Stimulated activated CD8-positive, alpha-beta memory T cell treated with anti-CD3 and anti-CD28 coated beads, Interleukin-7, amount 100 ng/mL, for 24 hours (primary cell): ENCODE results near the gene CCDC127.
"Not testable (repeated sequence)": the region's sequence is repeated elsewhere in the genome, so short reads cannot be mapped to it uniquely, and the experiment has no call there.

ENCODE experiments used
- DNase-seq: peaks from one replicate; pipeline ENCODE4 v3.0.0-alpha.2; 2020; ENCODE audit warnings: low read depth

Gene CCDC127

GRCh38 chr5:233426-233825, 15.5 kb upstream of the CCDC127 start:
- not testable (repeated sequence) for DNase-seq

GRCh38 chr5:231661-232060, 13.7 kb upstream of the CCDC127 start:
- no peak for DNase-seq

GRCh38 chr5:230711-231110, 12.8 kb upstream of the CCDC127 start:
- DNase-seq = no peak

GRCh38 chr5:228886-229285, 10.9 kb upstream of the CCDC127 start:
- DNase-seq = no peak

GRCh38 chr5:227375-227774, 9.4 kb upstream of the CCDC127 start:
- not testable (repeated sequence) for DNase-seq

- no peak for DNase-seq
Observed at GRCh38 chr5:225334-225733, 7.4 kb upstream of the CCDC127 start.

GRCh38 chr5:223791-224190, 5.8 kb upstream of the CCDC127 start:
- no peak for DNase-seq

GRCh38 chr5:222951-223715, 5.2 kb upstream of the CCDC127 start:
- not testable (repeated sequence) for DNase-seq

GRCh38 chr5:219991-220390, 2.0 kb upstream of the CCDC127 start:
- DNase-seq = no peak

GRCh38 chr5:219460-219863, 1.5 kb upstream of the CCDC127 start:
- no peak for DNase-seq

- no peak for DNase-seq
Observed at GRCh38 chr5:218457-219291, 721 bp upstream of the CCDC127 start.

- not testable (repeated sequence) for DNase-seq
Observed at GRCh38 chr5:216076-216475, 1.9 kb downstream of the CCDC127 start.

GRCh38 chr5:215256-215655, 2.7 kb downstream of the CCDC127 start:
- DNase-seq = not testable (repeated sequence)

- DNase-seq = no peak
Observed at GRCh38 chr5:213803-214395, 4.1 kb downstream of the CCDC127 start.

- DNase-seq = no peak
Observed at GRCh38 chr5:208449-209114, 9.4 kb downstream of the CCDC127 start.

GRCh38 chr5:207599-207998, 10.4 kb downstream of the CCDC127 start:
- DNase-seq = no peak

- no peak for DNase-seq
Observed at GRCh38 chr5:206927-207536, 10.9 kb downstream of the CCDC127 start.

- DNase-seq = no peak
Observed at GRCh38 chr5:206406-206805, 11.5 kb downstream of the CCDC127 start.

- DNase-seq = no peak
Observed at GRCh38 chr5:204966-205670, 12.8 kb downstream of the CCDC127 start.

GRCh38 chr5:204462-204861, 13.5 kb downstream of the CCDC127 start:
- DNase-seq = no peak

GRCh38 chr5:204001-204400, 14.0 kb downstream of the CCDC127 start:
- DNase-seq = no peak
